ENCODE results near the gene UVRAG. TPM values are rescaled to one million over a fixed set of nuclear protein-coding genes. Genes with fewer than 3 reads are reported as not detected.

Gene UVRAG
- total and polyA plus RNA-seq, 8 donors, result 4.7 to 55.5 (median 20.5) TPM

GRCh38 chr11:75867778-75868374 is 52.9 kb downstream of the UVRAG start:
- WGBS, 5 donors, result 21 to 35% (median 23%) methylated on average over 6 of the region's 6 CpGs
- intact Hi-C loops (cut with DNase I; ENCODE audit: low total_unique reads), result loop anchor here (2.0 kb wide), 1 partner anchor 65 kb away; no protein-coding TSS in a partner anchor

GRCh38 chr11:75868990-75869389 is 54.0 kb downstream of the UVRAG start:
- peak in 1 of 2 donors; percentile 80 for DNase-seq
- H3K36me3 ChIP-seq, result no peaks in the 10 kb centered on the region
- no peaks in the 10 kb centered on the region for H3K27me3 ChIP-seq
- H3K4me1 ChIP-seq, result peaks cover 21 to 75% (median 58%) of the 10 kb centered on the region in 4 donors
- H3K27ac ChIP-seq, result peak overlapping the region in 1 of 5 donors; percentile 32
- no peak overlapping the region for H3K4me3 ChIP-seq
- TF ChIP-seq POLR2AphosphoS5 (IDR thresholded peaks at IDR 0.05) (peak in 2 of 3 donors; percentile 47 to 77), EP300 (IDR thresholded peaks at IDR 0.05) (no peak)
- 21 to 62% (median 30%) methylated on average over 1 of the region's 1 CpG for WGBS, 5 donors
- intact Hi-C loops (cut with DNase I; ENCODE audit: low total_unique reads), result loop anchor here (2.0 kb wide), 1 partner anchor 66 kb away; no protein-coding TSS in a partner anchor
- no peaks in the 10 kb centered on the region for H3K9me3 ChIP-seq

More at GRCh38 chr11:75867778-75868374, 52.9 kb downstream of the UVRAG start:
- DNase-seq, result peak; percentile 41 to 80
- no peak for TF ChIP-seq EP300 (IDR thresholded peaks at IDR 0.05)
- TF ChIP-seq POLR2A (IDR thresholded peaks at IDR 0.05), result no peak
- peak in 1 of 3 donors; percentile 26 for TF ChIP-seq POLR2AphosphoS5 (IDR thresholded peaks at IDR 0.05)
- TF ChIP-seq CTCF (IDR thresholded peaks at IDR 0.05), result peak in 6 of 7 experiments; percentile 19 to 94 (median 70)
- no peaks in the 10 kb centered on the region for H3K36me3 ChIP-seq
- peak overlapping the region in 2 of 5 donors; percentile 32 to 61 for H3K27ac ChIP-seq
- no peak overlapping the region for H3K4me3 ChIP-seq
- no peaks in the 10 kb centered on the region for H3K27me3 ChIP-seq
- peaks cover 21 to 64% (median 47%) of the 10 kb centered on the region in 4 donors for H3K4me1 ChIP-seq
- no peaks in the 10 kb centered on the region for H3K9me3 ChIP-seq

- H3K4me1 ChIP-seq, result peaks cover 22 to 84% (median 64%) of the 10 kb centered on the region in 4 donors
- H3K27ac ChIP-seq, result no peak overlapping the region
- no peaks in the 10 kb centered on the region for H3K36me3 ChIP-seq
- no peak overlapping the region for H3K4me3 ChIP-seq
- no peak for DNase-seq
- TF ChIP-seq POLR2AphosphoS5 (IDR thresholded peaks at IDR 0.05), result no peak
- TF ChIP-seq POLR2A (IDR thresholded peaks at IDR 0.05), result no peak
- no peak for TF ChIP-seq CTCF (IDR thresholded peaks at IDR 0.05)
- TF ChIP-seq EP300 (IDR thresholded peaks at IDR 0.05), result no peak
- 51 to 71% (median 64%) methylated on average over 1 of the region's 1 CpG for WGBS, 5 donors
- intact Hi-C loops (cut with DNase I; ENCODE audit: low total_unique reads), result loop anchor here (2.0 kb wide), 1 partner anchor 67 kb away; no protein-coding TSS in a partner anchor
- H3K9me3 ChIP-seq, result no peaks in the 10 kb centered on the region
- no peaks in the 10 kb centered on the region for H3K27me3 ChIP-seq
Observed at GRCh38 chr11:75869661-75870455, 54.8 kb downstream of the UVRAG start.

DNA sequence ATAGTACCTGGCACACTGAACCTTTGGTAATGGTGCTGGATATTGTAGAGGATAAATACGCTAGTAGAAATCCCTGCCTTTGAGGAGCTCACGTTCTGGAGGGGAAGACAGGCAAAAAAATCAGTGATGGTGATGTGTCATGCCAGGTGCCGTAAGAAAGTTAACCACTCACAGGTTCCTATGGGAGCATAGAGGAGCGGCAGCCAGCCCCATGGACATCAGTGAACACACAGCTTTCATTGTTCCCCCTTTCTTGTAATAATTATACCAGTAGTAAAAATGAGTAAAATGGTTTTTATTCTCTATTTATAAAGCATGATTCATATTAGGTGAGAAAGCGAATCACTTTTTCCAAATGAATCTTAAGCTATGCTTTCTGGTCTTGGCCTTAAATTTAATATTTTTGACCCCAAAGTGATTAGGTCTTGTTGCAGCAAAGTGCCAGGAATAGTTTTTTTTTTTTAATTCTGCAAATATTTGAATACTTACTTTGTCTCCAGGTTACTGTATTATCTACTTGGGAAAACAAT is 57.9 kb downstream of the UVRAG start:
- intact Hi-C loops (cut with DNase I; ENCODE audit: low total_unique reads), result no loop called here
- no peak for DNase-seq
- Histone ChIP-seq H3K27ac (peak overlapping the region in 1 of 5 donors; percentile 14), H3K9me3 (no peaks in the 10 kb centered on the region), H3K27me3 (no peaks in the 10 kb centered on the region), H3K4me3 (no peak overlapping the region), H3K4me1 (peaks cover 28 to 75% (median 50%) of the 10 kb centered on the region in 4 donors), H3K36me3 (no peaks in the 10 kb centered on the region)
- 50 to 65% (median 52%) methylated on average over 5 of the region's 5 CpGs for WGBS, 5 donors
- TF ChIP-seq CTCF (IDR thresholded peaks at IDR 0.05), result no peak
- TF ChIP-seq POLR2AphosphoS5 (IDR thresholded peaks at IDR 0.05), result no peak
- TF ChIP-seq POLR2A (IDR thresholded peaks at IDR 0.05), result no peak
- no peak for TF ChIP-seq EP300 (IDR thresholded peaks at IDR 0.05)

Data from stomach (tissue), 9 donors.